ENCODE results near the gene PCNT.
"Not testable (repeated sequence)": the region's sequence is repeated elsewhere in the genome, so short reads cannot be mapped to it uniquely, and the experiment has no call there.

Gene PCNT

GRCh38 chr21:46459024-46459355 is 135.0 kb downstream of the PCNT start:
- Histone ChIP-seq H3K79me2 (ENCODE audit: insufficient read depth, low read length) (peaks cover 71% of the 10 kb centered on the region), H3K9me2 (replicated peaks; ENCODE audit: insufficient read depth, low read length) (no peaks in the 10 kb centered on the region), H3K9ac (ENCODE audit: low read length) (peak overlapping the region; percentile 97), H3K4me3 (ENCODE audit: insufficient read depth, low read length, poor library complexity, severe bottlenecking) (peak overlapping the region; percentile 90), H3K36me3 (ENCODE audit: low read length) (0 out of 2 replicates have a peak, but pooled peaks cover 2% of the 10 kb centered on the region), H3K9me3 (ENCODE audit: insufficient read depth, low read length) (no peaks in the 10 kb centered on the region), H3K27ac (ENCODE audit: low read depth, low read length) (peak overlapping the region; percentile 48; the same call in 1 of the 2 replicates), H3K4me2 (ENCODE audit: low read depth, low read length, poor library complexity, severe bottlenecking) (peak overlapping the region; percentile 88), H4K20me1 (ENCODE audit: low read depth, low read length) (no peaks in the 10 kb centered on the region), H3K27me3 (ENCODE audit: low read length) (no peaks in the 10 kb centered on the region), H3F3A (ENCODE audit: insufficient read depth) (peaks cover 14% of the 10 kb centered on the region), H2AFZ (ENCODE audit: low read depth, low read length, severe bottlenecking) (peak overlapping the region; percentile 68)
- TF ChIP-seq CTCF (IDR thresholded peaks at IDR 0.05; ENCODE audit: insufficient read depth, low read length, poor library complexity, severe bottlenecking) (no peak), EZH2phosphoT487 (conservative IDR thresholded peaks at IDR 0.05; ENCODE audit: low read length) (no peak)

- peak overlapping the region; percentile 97 for H3K9ac ChIP-seq (ENCODE audit: low read length)
- H4K20me1 ChIP-seq (ENCODE audit: low read depth, low read length) = no peaks in the 10 kb centered on the region
- peaks cover 65% of the 10 kb centered on the region for H3K79me2 ChIP-seq (ENCODE audit: insufficient read depth, low read length)
- H3K9me2 ChIP-seq (replicated peaks; ENCODE audit: insufficient read depth, low read length) = no peaks in the 10 kb centered on the region
- H3K36me3 ChIP-seq (ENCODE audit: low read length) = peaks cover 2% of the 10 kb centered on the region; the same call in 1 of the 2 replicates
- H3K9me3 ChIP-seq (ENCODE audit: insufficient read depth, low read length) = no peaks in the 10 kb centered on the region
- 0 out of 2 replicates have a peak overlapping the region, but pooled peaks have one; percentile 48 for H3K27ac ChIP-seq (ENCODE audit: low read depth, low read length)
- H2AFZ ChIP-seq (ENCODE audit: low read depth, low read length, severe bottlenecking) = peak overlapping the region; percentile 68
- H3F3A ChIP-seq (ENCODE audit: insufficient read depth) = peaks cover 14% of the 10 kb centered on the region
- TF ChIP-seq EZH2phosphoT487 (conservative IDR thresholded peaks at IDR 0.05; ENCODE audit: low read length) (no peak), CTCF (IDR thresholded peaks at IDR 0.05; ENCODE audit: insufficient read depth, low read length, poor library complexity, severe bottlenecking) (no peak)
- H3K27me3 ChIP-seq (ENCODE audit: low read length) = no peaks in the 10 kb centered on the region
- peak overlapping the region; percentile 88 for H3K4me2 ChIP-seq (ENCODE audit: low read depth, low read length, poor library complexity, severe bottlenecking)
- peak overlapping the region; percentile 90 for H3K4me3 ChIP-seq (ENCODE audit: insufficient read depth, low read length, poor library complexity, severe bottlenecking)
Observed at GRCh38 chr21:46459356-46460112, 135.6 kb downstream of the PCNT start.

GRCh38 chr21:46461909-46462308 is 138.0 kb downstream of the PCNT start:
- Histone ChIP-seq H3K79me2 (ENCODE audit: insufficient read depth, low read length) (peaks cover 49% of the 10 kb centered on the region), H4K20me1 (ENCODE audit: low read depth, low read length) (no peaks in the 10 kb centered on the region), H3K4me2 (ENCODE audit: low read depth, low read length, poor library complexity, severe bottlenecking) (no peak overlapping the region), H3K4me3 (ENCODE audit: insufficient read depth, low read length, poor library complexity, severe bottlenecking) (no peak overlapping the region), H3K27me3 (ENCODE audit: low read length) (no peaks in the 10 kb centered on the region), H2AFZ (ENCODE audit: low read depth, low read length, severe bottlenecking) (no peak overlapping the region), H3K9me3 (ENCODE audit: insufficient read depth, low read length) (no peaks in the 10 kb centered on the region), H3K27ac (ENCODE audit: low read depth, low read length) (no peak overlapping the region), H3K36me3 (ENCODE audit: low read length) (no peaks in the 10 kb centered on the region; the same call in 1 of the 2 replicates), H3F3A (ENCODE audit: insufficient read depth) (peaks cover 17% of the 10 kb centered on the region), H3K9me2 (replicated peaks; ENCODE audit: insufficient read depth, low read length) (no peaks in the 10 kb centered on the region), H3K9ac (ENCODE audit: low read length) (no peak overlapping the region)
- TF ChIP-seq CTCF (IDR thresholded peaks at IDR 0.05; ENCODE audit: insufficient read depth, low read length, poor library complexity, severe bottlenecking) (no peak), EZH2phosphoT487 (conservative IDR thresholded peaks at IDR 0.05; ENCODE audit: low read length) (no peak)

- not testable (repeated sequence) for H4K20me1 ChIP-seq (ENCODE audit: low read depth, low read length); H3K9me2 ChIP-seq (replicated peaks; ENCODE audit: insufficient read depth, low read length)
- H3K79me2 ChIP-seq (ENCODE audit: insufficient read depth, low read length) = peaks cover 27% of the 10 kb centered on the region
Observed at GRCh38 chr21:46465153-46465552, 141.2 kb downstream of the PCNT start.

More at GRCh38 chr21:46465153-46465552, 141.2 kb downstream of the PCNT start:
- H3K27me3 ChIP-seq (ENCODE audit: low read length); H3K27ac ChIP-seq (ENCODE audit: low read depth, low read length); H3K9me3 ChIP-seq (ENCODE audit: insufficient read depth, low read length); H3K4me3 ChIP-seq (ENCODE audit: insufficient read depth, low read length, poor library complexity, severe bottlenecking); H3K4me2 ChIP-seq (ENCODE audit: low read depth, low read length, poor library complexity, severe bottlenecking); H3K36me3 ChIP-seq (ENCODE audit: low read length); H2AFZ ChIP-seq (ENCODE audit: low read depth, low read length, severe bottlenecking); H3K9ac ChIP-seq (ENCODE audit: low read length): not testable (repeated sequence)
- H3F3A ChIP-seq (ENCODE audit: insufficient read depth) = peaks cover 11% of the 10 kb centered on the region; the same call in 1 of the 2 replicates

All from SU-DHL-6 (cell line).